Measurements from ENCODE around the gene MRTFB.

Gene MRTFB

GRCh38 chr16:14242769-14243168 is 171.7 kb downstream of the MRTFB start:
- FAIRE-seq, result no peak

DNA sequence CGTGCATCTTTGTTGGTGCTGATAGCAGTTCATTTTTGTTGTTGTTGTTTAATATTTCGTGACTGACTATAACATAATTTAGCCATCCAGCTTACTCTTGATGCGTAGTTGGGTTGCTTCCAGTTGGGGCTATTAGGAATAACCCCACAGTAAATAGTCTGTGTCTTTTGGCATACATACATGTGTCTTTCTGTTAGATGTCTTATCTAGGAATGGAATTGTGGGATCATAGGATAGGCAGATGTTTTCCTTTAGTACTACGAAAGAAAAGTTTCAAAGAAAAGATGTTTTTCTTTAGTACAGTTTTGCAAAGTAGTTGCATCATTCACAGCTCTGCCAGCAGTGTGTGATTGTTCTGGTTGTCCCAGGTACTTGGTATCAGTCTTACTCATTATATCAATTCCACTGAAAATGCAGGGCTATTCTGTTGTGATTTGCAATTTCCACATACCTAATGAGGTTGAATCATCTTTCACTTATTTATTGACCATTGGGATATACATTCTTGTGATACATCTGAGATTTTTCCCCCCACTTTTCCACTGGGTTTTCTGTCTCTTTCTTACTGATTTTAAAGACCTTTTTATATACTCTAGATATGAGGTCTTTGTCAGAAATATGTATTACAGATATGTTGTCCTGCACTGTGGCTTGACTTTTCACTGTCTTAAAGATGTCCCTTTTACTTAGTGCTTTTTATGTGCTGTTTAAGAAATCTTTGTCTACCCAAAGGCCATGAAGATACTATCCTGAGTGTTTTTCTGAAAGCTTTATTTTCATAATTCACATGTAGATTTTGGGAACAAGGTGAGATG is 173.3 kb downstream of the MRTFB start:
- FAIRE-seq, result no peak

DNA sequence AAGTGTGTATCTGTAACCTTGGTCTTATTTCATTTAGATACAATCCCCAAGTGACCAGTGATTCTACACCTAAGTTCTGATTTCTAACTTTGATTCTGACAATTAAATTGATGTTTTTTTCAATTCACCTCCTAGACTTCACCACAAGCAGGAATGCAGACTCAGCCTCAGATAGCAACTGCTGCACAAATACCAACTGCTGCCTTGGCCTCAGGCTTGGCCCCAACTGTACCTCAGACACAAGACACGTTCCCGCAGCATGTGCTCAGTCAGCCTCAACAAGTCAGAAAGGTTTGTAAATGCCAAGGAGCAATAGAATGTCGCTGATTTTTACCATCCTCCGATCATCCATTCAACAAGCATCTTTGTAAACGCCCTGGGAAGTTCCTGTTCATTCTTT is 177.7 kb downstream of the MRTFB start:
- no peak for FAIRE-seq

DNA sequence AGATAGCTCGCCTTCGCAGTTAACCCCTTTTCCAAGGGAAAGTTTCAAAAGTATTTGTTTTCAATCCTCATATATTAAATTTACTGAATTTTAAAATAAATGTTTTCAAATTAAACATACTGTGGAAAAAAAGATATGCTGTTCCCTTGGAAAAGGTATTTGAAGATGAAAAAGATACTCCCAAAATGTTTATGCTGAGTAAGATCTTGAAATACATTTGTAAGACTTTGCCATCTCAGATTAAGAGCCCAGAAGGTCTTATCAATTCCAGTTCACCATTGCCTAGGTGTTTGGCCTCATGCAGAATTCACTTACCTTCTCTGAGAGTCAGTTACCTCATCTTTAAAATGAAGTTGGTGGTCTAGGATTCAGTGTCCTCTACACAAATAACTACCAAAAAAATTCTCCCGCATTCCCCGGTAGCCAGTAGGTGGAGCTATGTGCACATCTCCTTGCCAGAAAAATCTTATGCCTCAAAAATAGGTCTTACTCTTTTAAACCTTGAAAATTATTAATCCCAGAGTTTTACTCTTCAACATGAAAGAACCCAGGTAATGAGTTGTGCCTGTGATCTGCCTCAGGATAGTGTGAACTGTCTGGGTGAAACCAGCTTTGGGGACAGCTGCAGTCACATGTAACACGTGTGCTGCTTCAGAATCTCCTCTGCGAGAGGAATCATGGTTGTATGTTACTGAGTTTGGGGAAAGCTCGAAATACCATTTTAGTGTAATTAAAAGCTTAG is 178.3 kb downstream of the MRTFB start:
- FAIRE-seq, result peak; percentile 51

DNA sequence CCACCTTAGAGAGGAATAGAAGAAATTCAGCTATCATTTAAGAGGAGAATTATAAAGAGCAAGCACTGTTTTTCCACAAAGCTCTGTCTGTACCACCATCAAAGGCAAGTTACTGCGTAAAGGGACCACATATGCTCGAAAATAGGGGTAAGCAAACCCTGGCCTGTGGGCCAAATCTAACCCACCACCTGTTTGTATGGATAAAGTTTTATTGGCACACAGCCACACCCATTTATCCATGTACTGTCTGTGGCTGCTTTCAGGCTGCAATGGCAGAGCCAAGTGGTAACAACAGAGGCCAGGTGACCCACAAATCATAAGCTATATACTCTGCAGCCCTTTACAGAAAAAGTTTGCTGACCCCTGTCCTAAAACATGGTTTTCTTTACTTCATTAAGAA is 180.3 kb downstream of the MRTFB start:
- FAIRE-seq, result no peak

DNA sequence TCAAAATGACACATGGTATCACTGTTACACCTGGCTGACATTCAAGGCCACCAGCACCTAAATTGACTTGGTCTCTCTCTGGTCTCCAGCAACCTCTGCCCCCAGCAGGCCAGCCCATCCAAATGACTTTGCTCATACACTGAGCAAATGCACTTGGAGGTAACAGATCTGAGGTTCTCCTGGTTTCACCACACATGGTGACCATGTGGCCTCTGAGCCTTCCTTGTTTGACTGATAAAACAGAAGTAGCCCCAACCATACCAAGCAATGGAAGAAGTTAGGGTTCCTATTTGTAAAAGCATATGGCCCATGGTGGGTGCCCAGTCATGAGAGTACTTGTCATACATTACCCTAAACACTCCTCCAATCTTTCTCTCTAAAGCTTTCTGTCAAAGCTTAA is 181.7 kb downstream of the MRTFB start:
- FAIRE-seq, result no peak

DNA sequence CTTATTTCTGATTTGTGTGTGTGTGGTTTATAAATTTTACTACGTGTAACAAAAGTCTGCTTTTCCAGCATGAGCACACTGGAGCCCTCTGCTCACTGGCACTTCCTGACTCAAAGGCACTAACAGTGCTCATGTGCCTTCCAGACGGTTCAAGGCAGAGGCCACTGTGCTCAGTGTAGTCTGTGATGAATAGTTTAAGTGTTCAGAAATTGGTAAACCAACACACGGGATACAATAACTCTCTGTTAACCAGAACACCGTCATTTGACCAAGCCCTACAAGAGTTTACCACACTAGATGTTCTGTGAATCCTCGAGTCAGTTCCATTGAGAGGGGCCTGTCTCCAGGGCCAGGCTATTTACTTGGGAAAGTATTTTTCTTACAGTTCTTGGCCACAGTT is 191.9 kb downstream of the MRTFB start:
- FAIRE-seq, result no peak

DNA sequence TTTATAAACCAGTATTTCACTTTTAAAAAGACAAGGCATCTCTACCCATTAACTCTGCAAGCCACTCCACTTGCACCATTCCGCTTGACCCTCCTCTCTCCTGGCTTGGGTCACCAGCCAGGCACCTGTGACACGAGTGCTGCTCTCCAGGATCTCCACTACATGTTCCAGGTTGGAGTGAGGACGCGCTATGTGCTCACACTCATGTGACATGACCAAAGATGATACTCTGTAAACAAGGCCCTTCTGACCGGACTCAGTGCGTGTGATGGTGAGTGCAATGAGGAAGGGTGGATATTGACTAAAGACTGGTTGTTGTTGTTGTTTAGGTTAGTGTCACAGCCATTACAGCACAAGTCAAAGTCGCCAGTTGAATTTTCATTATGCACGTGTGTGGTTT is 192.7 kb downstream of the MRTFB start:
- no peak for FAIRE-seq

GRCh38 chr16:14264327-14264943 is 193.3 kb downstream of the MRTFB start:
- FAIRE-seq, result no peak

DNA sequence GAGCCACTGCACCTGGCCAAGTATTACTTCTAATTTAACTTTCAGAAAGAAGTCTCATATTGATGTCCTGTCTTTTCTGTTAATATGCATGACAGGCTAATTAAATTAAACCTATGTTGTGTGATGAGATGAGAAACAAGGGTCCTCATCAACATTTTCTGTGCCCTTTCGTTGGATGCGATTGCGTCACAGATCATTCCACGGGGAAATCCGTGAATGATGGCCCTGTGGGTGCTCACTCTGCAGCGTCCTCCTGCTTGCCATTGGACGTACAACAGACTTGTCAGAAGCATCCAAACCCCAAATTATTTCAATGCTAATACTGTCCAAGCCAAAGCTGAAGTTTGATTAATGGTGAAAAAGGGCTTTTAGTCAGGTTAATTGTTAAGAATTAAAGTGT is 197.0 kb downstream of the MRTFB start:
- FAIRE-seq, result no peak

DNA sequence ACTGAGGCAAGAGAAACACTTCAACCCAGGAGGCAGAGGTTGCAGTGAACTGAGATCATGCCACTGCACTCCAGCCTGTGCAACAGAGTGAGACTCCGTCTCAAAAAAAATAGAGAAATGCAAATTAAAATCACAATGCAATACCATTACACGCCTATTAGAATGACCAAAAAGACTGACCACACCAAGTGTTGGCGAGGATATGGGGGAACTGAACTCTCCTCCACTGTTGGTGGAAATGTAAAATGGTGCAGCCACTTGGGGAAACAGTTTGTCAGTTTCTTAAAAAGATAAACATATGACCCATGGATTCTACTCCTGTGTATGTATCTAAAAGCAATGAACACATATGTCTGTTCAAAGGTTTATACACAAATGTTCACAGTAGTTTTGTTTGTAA is 204.8 kb downstream of the MRTFB start:
- FAIRE-seq, result no peak

DNA sequence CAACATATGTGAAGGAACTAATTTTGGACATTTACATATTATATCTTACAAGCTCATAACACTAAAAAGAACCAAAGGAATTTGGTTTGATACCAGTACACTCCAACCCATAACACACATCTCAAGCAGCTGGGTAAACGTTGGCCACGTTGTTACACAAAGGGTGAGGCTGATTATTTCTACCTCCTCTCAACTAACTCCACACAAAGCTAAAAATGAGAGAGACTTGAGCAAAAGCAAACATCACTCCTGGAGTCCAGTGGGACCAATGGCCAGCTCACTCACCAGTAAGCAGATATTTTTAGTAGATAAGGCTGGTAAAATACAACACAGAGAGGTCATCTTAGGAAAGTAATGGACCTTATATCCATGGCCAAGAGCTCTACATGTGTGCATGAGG is 207.6 kb downstream of the MRTFB start:
- FAIRE-seq, result no peak

DNA sequence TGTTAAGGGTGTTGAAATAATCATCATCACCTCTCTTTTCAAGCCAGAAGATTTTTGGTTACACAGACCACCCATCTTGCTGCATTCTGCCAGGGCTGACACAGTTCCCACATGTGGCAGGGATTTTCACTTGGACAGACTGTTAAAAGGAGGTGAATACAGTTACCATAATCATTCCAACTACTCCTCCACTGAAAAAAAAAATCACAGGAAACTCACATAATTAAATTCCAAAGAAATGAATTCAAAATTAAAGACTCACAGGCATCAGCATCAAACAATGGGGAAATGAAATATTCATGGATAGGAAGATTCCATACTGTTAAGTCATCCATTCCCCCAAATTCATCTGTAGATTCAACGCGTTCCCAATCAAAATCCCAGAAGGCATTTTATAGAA is 209.4 kb downstream of the MRTFB start:
- FAIRE-seq, result no peak

- no peak for FAIRE-seq
Measured at GRCh38 chr16:14283786-14284185, 212.7 kb downstream of the MRTFB start.

DNA sequence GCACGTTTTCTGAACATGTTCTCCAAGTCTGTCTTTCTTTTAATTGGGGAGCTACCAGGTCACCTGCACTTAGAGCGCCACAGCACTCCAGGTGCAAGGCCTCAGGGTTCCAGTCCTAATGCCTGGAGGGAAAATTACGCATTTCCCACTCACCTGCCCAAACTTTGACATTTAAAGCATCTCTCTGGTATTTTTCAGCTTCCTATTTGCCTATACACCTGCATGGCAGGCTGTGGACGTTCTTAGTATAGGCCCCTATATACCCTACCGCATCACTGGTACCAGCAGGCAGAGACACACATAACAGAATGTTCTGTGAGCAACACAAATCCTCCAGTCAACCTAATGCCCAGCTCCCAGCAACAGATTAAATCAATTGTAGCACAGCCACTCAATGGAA is 213.3 kb downstream of the MRTFB start:
- no peak for FAIRE-seq

DNA sequence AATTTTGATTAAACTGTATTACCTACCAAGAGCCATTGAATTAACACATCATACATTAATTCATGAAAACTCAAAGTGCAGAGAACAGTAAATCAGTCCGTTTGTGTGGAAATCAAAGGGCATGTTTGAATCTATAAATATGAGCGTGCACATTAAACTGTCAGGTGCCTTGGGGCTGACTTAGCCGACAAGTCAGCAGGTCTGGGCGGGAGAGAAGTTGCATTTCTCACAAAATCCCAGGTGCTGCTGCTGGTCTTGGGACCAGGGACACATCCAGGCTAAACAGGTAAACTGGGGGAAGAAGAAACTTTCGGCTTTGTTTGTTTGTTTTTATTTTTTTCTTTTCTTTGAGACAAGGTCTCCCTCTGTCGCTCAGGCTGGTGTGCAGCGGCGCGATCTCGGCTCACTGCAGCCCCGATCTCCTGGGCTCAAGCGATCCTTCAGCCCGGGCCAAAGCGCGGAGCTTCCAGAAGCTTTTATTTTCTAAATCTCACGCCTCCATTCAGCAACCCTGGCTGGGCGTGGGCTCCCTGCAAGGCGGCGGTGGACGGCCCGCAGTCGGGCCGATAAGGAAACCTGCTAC is 213.9 kb downstream of the MRTFB start:
- FAIRE-seq, result no peak

DNA sequence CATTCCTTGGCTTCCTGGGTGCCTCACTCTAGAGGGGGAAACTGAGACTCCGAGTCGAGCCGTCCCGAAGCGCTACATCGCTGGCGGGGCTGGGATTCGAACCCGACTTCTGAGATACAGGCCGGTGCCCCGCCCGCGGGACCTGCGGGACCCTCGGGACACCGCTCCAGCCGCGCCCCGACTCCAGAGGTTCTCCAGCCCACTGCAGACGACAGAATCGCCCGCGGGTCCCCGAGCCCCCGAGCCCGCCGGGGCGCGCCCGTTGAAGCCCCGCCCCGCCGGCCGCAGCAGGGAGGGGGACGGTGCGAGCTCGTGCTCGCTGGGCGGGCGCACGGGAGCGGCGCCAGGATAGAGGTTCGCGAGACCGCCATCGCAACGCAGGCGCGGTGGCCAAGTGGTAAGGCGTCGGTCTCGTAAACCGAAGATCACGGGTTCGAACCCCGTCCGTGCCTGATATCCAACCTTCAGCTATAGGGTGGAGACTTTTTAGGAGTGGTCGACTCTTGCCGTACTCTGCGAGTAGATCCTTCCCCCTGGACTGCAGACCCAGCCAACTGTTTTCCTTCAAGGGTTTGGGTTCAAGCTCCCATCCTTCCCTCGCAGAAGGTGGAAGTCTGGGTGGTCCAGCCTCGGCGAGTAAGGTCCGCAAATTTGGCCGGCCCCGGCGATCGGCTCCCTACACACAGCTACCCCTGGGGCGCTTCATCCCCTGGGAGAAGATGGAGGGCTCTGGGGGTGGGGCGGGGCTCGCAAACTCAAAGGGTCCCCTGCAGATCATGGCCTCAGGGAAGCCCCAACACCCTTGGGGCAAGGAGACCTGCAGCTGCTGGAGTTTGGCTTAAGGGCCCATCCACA is 214.6 kb downstream of the MRTFB start:
- FAIRE-seq, result no peak

DNA sequence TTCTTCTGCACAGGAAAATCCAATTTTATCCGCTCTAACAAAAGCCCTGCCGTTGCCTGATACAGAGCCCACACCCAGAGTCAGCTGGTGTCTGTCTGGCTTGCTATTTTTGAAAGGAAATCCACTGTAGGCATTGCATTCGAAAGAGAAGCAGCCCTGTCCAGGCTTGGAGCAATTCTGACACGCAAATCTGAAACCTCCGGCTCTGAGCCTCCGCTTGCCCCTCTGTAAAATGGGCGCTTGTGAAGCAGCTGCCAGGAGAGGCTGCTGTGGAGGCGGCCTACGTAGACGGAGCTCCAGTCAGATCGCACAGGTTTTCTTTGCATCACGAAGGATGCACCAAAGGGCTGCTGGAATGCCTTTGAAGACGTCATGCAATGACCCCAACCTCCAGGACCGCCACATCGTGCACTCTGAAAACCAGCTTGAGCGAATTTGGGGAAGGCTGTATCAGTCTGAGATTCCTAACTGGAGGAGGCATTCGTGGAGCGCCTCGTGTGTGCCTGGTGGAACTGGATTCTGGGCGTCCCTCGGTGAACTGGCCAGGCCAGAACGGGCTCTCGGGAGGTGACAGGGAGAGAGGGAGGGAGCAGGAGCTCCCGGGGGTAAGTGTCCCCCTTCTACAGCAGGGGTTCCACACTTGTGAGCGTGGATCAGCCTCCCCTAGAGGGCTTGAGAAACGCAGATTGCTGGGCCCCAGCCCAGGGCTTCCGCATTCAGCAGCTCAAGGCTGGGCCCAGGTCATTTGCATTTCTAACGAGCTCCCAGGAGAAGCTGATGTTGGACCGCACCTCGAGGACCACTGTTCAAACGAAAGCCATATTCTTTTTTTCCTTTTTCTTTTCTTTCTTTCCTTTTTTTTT is 215.5 kb downstream of the MRTFB start:
- FAIRE-seq, result no peak

DNA sequence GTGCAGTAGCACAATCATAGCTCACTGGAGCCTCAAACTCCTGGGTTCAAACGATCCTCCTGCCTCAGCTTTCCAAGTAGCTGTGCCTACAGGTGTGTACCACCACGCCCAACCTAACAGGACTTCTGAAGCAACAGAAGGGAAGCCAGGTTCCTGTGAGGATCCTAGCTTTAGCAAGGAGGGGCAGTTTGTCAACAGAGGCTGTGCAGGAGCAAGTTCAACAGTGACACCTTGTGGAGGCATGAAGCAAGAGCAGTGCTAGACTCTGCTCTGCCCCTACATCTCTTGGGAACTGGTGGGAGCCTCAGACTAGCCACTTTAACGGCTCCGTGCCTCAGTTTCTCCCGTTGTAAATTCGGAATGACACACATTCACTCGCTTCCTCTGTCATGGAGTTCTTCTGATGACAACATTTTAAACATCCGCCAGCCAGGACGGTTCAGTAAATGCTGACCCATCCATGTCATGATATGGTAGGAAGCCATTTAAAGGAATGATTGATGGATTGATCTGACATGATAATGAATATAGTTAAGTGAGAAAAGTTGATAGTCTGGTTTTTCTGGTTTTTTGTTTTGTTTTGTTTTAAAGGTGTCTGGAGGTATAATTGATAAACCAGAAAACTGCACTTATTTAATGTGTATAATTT is 218.7 kb downstream of the MRTFB start:
- FAIRE-seq, result no peak

DNA sequence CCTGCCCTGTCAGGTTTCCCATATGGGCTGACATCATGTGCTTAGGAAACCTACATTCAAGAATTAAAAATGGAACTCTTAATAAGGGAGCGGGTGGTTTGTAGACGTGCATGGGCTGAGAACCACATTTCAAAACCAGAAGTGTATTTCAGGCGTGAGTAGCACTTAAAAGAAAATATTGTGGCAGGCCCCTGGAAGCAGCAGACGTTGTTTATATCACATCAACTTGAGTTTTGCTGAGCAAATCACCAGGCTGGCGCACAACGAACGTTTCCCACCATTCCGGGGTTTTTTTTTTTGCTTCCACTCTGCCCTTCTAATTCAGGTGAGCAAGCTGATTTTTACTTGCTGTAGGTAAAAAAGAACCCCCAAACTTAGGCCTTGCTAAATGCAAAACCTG is 220.2 kb downstream of the MRTFB start:
- no peak for FAIRE-seq
